ENCODE data around the gene UBE2D2. TPM values are rescaled to one million over a fixed set of nuclear protein-coding genes. Genes with fewer than 3 reads are reported as not detected.
A peak's percentile ranks its signal among the peaks of the same experiment; 100 is the strongest.

UBE2D2 gene
- total and polyA plus RNA-seq, 4 donors, result 84.1 to 97.8 (median 91.2) TPM

GRCh38 chr5:139644001-139644456 lies 82.9 kb downstream of the UBE2D2 start:
- Histone ChIP-seq H3K9me3 (ENCODE audit: control insufficient read depth in 4 of 4, insufficient read depth in 3 of 4, low read length in 3 of 4) (no peaks in the 10 kb centered on the region), H3K27ac (ENCODE audit: low read depth in 1 of 2, low read length in 1 of 2) (peak overlapping the region in 1 of 2 donors; percentile 36), H3K4me3 (no peak overlapping the region), H3K27me3 (ENCODE audit: control insufficient read depth in 3 of 3, insufficient read depth in 3 of 3, low read length in 2 of 3) (no peaks in the 10 kb centered on the region), H3K4me1 (ENCODE audit: control insufficient read depth in 5 of 5, insufficient read depth in 5 of 5, low read length in 5 of 5) (peaks cover 0 to 45% (median 12%) of the 10 kb centered on the region in 5 donors), H3K36me3 (ENCODE audit: control insufficient read depth in 4 of 4, insufficient read depth in 4 of 4, low read length in 4 of 4) (no peaks in the 10 kb centered on the region), H3K9ac (ENCODE audit: insufficient read depth in 1 of 2, low read length in 2 of 2) (peak overlapping the region in 1 of 2 donors; percentile 3)
- ATAC-seq (ENCODE audit: insufficient read depth, low FRiP score) (no peak), DNase-seq (no peak)
- 78 to 92% methylated on average over 5 of the region's 5 CpGs for WGBS, 2 donors
- TF ChIP-seq CTCF (IDR thresholded peaks at IDR 0.05; ENCODE audit: control extremely low read depth, extremely low read depth), result no peak

- Histone ChIP-seq H3K9ac (ENCODE audit: insufficient read depth in 1 of 2, low read length in 2 of 2) (no peak overlapping the region), H3K4me3 (no peak overlapping the region), H3K36me3 (ENCODE audit: control insufficient read depth in 4 of 4, insufficient read depth in 4 of 4, low read length in 4 of 4) (no peaks in the 10 kb centered on the region), H3K4me1 (ENCODE audit: control insufficient read depth in 5 of 5, insufficient read depth in 5 of 5, low read length in 5 of 5) (peaks cover 0 to 49% (median 10%) of the 10 kb centered on the region in 5 donors), H3K27ac (ENCODE audit: low read depth in 1 of 2, low read length in 1 of 2) (no peak overlapping the region), H3K9me3 (ENCODE audit: control insufficient read depth in 4 of 4, insufficient read depth in 3 of 4, low read length in 3 of 4) (no peaks in the 10 kb centered on the region), H3K27me3 (ENCODE audit: control insufficient read depth in 3 of 3, insufficient read depth in 3 of 3, low read length in 2 of 3) (no peaks in the 10 kb centered on the region)
- no peak for TF ChIP-seq CTCF (IDR thresholded peaks at IDR 0.05; ENCODE audit: control extremely low read depth, extremely low read depth)
- no peak for ATAC-seq (ENCODE audit: insufficient read depth, low FRiP score)
- DNase-seq, result peak in 1 of 3 donors; percentile 10
- 91 to 98% methylated on average over 3 of the region's 3 CpGs for WGBS, 2 donors
Measured at GRCh38 chr5:139644646-139645429, 83.7 kb downstream of the UBE2D2 start.

GRCh38 chr5:139645430-139645871 lies 84.3 kb downstream of the UBE2D2 start:
- peaks cover 0 to 53% (median 10%) of the 10 kb centered on the region in 5 donors for H3K4me1 ChIP-seq (ENCODE audit: control insufficient read depth in 5 of 5, insufficient read depth in 5 of 5, low read length in 5 of 5)
- H3K27ac ChIP-seq (ENCODE audit: low read depth in 1 of 2, low read length in 1 of 2), result no peak overlapping the region
- H3K9ac ChIP-seq (ENCODE audit: insufficient read depth in 1 of 2, low read length in 2 of 2), result no peak overlapping the region
- WGBS, 2 donors, result 94% methylated on average over 3 of the region's 3 CpGs
- no peak for TF ChIP-seq CTCF (IDR thresholded peaks at IDR 0.05; ENCODE audit: control extremely low read depth, extremely low read depth)
- no peak for ATAC-seq (ENCODE audit: insufficient read depth, low FRiP score)
- H3K9me3 ChIP-seq (ENCODE audit: control insufficient read depth in 4 of 4, insufficient read depth in 3 of 4, low read length in 3 of 4), result no peaks in the 10 kb centered on the region
- H3K36me3 ChIP-seq (ENCODE audit: control insufficient read depth in 4 of 4, insufficient read depth in 4 of 4, low read length in 4 of 4), result no peaks in the 10 kb centered on the region
- peak in 1 of 3 donors; percentile 9 for DNase-seq
- no peak overlapping the region for H3K4me3 ChIP-seq
- H3K27me3 ChIP-seq (ENCODE audit: control insufficient read depth in 3 of 3, insufficient read depth in 3 of 3, low read length in 2 of 3), result no peaks in the 10 kb centered on the region

All from lung (tissue), 12 donors.